ENCODE measurements around the gene ESRP2.

ESRP2 gene

DNA sequence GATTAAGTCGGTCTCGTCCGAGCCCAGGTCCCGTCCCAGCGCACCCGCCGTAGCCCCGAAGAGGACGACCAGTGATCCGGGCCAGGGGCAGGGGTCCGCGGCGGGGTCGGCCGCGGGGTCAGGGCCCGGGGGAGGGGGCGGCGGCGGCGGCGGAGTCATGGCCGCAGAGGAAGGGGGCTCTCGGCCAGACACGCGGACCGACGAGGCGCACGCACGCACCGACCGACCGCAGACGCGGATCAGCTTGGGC is at the start of gene ESRP2:
TSS of gene ESRP2 (minus strand) at position 241 of the 250 bp plus-strand sequence. CDS start at position 159, 82 bp downstream.
- H3K4me1 ChIP-seq: peaks cover 0 to 41% (median 23%) of the 10 kb centered on the region in 4 donors

DNA sequence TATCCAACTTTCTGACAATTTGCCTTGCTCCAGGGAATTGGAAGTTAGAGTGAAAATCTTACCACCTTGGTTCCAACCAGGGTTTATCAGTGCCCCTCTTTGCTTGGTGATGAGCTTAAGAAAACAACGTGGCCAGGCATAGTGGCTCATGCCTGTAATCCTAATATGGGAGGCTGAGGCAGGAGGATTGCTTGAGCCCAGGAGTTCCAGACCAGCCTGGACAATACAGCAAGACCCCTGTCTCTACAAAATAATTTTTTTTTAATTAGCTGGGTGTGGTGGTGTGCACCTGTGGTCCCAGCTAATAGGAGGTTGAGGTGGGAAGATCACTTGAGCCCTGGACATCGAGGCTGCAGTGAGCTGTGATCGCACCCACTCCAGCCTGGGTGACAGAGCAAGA is 49.8 kb upstream of the ESRP2 start:
- no peaks in the 10 kb centered on the region for H3K27me3 ChIP-seq
- peaks cover 0 to 49% (median 19%) of the 10 kb centered on the region in 4 donors for H3K4me1 ChIP-seq
- TF ChIP-seq, protein P1, sequence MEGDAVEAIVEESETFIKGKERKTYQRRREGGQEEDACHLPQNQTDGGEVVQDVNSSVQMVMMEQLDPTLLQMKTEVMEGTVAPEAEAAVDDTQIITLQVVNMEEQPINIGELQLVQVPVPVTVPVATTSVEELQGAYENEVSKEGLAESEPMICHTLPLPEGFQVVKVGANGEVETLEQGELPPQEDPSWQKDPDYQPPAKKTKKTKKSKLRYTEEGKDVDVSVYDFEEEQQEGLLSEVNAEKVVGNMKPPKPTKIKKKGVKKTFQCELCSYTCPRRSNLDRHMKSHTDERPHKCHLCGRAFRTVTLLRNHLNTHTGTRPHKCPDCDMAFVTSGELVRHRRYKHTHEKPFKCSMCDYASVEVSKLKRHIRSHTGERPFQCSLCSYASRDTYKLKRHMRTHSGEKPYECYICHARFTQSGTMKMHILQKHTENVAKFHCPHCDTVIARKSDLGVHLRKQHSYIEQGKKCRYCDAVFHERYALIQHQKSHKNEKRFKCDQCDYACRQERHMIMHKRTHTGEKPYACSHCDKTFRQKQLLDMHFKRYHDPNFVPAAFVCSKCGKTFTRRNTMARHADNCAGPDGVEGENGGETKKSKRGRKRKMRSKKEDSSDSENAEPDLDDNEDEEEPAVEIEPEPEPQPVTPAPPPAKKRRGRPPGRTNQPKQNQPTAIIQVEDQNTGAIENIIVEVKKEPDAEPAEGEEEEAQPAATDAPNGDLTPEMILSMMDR (IDR thresholded peaks at IDR 0.05): no peak
- intact Hi-C loops (cut with DNase I; ENCODE audit: low total_unique reads): no loop called here
- peak overlapping the region; percentile 10 to 46 for H3K27ac ChIP-seq
- H3K36me3 ChIP-seq: peaks cover 6 to 26% (median 21%) of the 10 kb centered on the region in 3 donors
- H3K4me3 ChIP-seq: no peak overlapping the region
- no peak for DNase-seq
- no peaks in the 10 kb centered on the region for H3K9me3 ChIP-seq

More for the DNA sequence above, at the start of gene ESRP2:
- Histone ChIP-seq H3K36me3 (peaks cover 0 to 19% (median 0%) of the 10 kb centered on the region in 3 donors), H3K27ac (peak within 1 kb of the TSS; percentile 84 to 86), H3K27me3 (no peaks in the 10 kb centered on the region), H3K4me3 (peak within 1 kb of the TSS; percentile 60 to 88), H3K9me3 (no peaks in the 10 kb centered on the region)
- TF ChIP-seq, protein P1 (IDR thresholded peaks at IDR 0.05): no peak
- intact Hi-C loops (cut with DNase I; ENCODE audit: low total_unique reads): loop anchor here (10.0 kb wide), 1 partner anchor 151 kb away; the partner anchor contains the start of gene NFATC3
- DNase-seq: no peak

DNA sequence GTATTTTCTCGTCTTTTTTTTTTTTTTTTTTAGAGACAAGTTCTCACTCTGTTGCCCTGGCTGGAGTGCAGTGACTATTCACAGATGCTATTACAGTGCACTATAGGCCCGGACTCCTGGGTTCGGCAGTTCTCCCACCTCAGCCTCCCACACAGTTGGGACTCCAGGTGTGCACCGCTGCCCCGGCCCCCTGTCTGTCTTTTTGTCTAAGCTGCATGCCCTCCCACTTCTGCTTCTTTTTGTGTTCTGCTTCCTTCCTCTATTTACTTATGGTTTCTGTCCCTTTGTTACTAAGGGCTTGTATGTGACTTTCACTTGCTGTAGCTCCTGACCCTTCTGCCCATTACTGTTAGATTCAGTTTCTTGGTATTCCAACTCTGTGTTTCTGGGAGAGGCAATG is 48.9 kb upstream of the ESRP2 start:
- intact Hi-C loops (cut with DNase I; ENCODE audit: low total_unique reads): no loop called here
- H3K9me3 ChIP-seq: no peaks in the 10 kb centered on the region
- TF ChIP-seq, protein P1 (IDR thresholded peaks at IDR 0.05): no peak
- peaks cover 0 to 41% (median 19%) of the 10 kb centered on the region in 4 donors for H3K4me1 ChIP-seq
- H3K27ac ChIP-seq: peak overlapping the region; percentile 10 to 46
- no peak overlapping the region for H3K4me3 ChIP-seq
- H3K36me3 ChIP-seq: peaks cover 6 to 21% (median 16%) of the 10 kb centered on the region in 3 donors
- H3K27me3 ChIP-seq: no peaks in the 10 kb centered on the region
- DNase-seq: no peak

DNA sequence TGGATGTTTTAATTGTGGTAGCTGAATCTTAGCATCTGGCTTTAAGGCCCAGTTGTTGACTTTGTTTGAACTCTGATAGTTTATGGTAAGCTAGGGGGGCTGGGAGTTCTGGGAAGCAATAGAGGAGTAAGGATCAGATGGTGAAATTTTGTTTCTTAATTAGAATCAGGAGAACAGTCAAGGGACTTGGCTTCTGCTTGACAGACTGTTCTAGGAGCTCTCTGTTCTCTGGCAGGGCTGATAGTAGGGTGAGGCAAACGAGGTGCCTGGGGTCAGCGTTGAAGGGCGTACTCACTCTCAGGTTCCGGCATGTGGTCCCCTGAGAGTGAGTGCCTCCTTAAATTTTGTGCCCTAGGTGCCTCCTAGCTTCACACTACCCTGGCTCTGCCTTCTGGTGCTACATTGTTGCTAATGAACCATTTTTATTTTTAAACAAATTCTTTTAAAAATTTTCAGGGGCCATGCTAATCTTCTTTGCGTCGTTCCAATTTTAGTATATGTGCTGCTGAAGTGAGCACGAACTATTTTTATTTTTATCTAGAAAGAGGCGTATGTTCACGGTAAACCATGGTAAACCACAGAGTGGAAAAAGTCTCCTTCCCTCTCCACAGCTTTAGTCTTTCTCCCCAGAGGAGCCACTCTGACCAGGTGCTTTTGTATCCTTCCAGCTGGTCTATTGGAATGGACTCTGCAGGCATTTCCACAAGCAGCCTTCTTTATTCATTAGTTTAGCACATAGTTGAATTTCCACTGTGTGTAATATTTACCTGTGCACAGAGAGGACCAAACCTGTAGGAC is 48.1 kb upstream of the ESRP2 start:
- Histone ChIP-seq H3K36me3 (peaks cover 6 to 21% (median 16%) of the 10 kb centered on the region in 3 donors), H3K4me1 (peaks cover 0 to 33% (median 17%) of the 10 kb centered on the region in 4 donors), H3K27ac (peak overlapping the region in 1 of 2 donors; percentile 26), H3K9me3 (no peaks in the 10 kb centered on the region), H3K27me3 (no peaks in the 10 kb centered on the region), H3K4me3 (no peak overlapping the region)
- DNase-seq: peak in 1 of 2 donors; percentile 56
- TF ChIP-seq, protein P1 (IDR thresholded peaks at IDR 0.05): no peak
- intact Hi-C loops (cut with DNase I; ENCODE audit: low total_unique reads): no loop called here

DNA sequence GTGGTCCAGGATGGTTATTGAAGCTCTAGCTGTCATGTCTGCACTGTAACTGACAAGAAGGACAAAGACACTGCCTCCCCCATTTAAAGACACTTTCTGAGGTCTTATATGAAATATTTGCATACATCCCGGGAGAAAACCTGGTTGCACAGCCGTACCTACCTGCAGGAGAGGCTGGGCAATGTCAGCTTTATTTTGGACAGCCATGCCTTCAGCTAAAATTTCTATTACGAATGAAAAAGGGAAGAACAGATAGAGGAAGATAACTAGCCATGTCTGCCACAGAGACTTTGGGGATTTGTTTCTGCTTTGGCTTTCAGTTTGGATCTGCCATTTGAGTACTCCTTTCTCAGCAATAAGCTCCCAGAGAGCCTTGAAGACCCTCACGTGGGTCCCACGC is 47.4 kb upstream of the ESRP2 start:
- no peak for DNase-seq
- TF ChIP-seq, protein P1 (IDR thresholded peaks at IDR 0.05): no peak
- no peak overlapping the region for H3K4me3 ChIP-seq
- no peaks in the 10 kb centered on the region for H3K9me3 ChIP-seq
- peaks cover 0 to 26% (median 13%) of the 10 kb centered on the region in 4 donors for H3K4me1 ChIP-seq
- intact Hi-C loops (cut with DNase I; ENCODE audit: low total_unique reads): no loop called here
- H3K27ac ChIP-seq: peak overlapping the region in 1 of 2 donors; percentile 26
- peaks cover 6 to 21% (median 16%) of the 10 kb centered on the region in 3 donors for H3K36me3 ChIP-seq
- H3K27me3 ChIP-seq: no peaks in the 10 kb centered on the region

All from tibial artery (tissue), 4 donors.